ENCODE measurements around the gene C1QC.

Gene C1QC

DNA sequence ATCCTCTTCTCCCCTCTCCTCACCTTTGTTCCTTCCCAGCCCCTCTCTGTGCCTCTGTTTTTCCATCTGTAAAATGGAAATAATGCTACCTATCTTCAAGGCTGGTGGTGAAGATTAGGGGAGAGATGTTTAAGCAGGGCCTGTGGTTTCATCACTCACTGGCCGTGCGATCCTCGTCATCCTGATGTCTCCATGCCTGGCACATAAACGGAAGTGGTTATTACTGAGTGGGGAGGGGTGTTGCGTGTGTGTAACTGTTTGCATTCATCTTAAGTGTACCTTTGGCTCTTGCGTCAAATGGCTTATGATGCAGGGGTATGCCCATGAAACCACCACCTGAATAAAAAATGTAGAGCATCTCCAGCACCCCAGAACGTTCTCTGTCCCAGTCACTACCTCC lies 24.2 kb upstream of the C1QC start:
- no peak for DNase-seq (ENCODE audit: low read depth in 2 of 2)

DNA sequence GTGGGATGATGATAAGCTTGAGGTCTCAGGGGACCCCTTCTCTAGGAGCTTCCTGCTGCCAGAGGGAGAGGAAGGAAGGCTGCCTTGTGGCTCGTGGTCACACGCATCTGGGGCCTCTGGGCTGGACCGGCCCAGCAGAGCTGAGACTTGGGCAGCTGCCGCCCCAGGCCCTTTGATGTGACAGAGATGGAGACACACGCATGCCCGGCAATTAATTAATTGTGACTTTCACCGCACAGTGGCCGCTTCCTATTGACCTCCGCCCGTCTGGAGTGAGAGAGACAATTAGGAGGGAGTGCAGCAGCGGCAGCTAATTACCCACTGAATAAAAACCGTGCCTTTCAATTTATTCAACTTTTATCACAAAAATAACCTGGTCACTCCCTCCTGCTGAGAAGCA lies 23.6 kb upstream of the C1QC start:
- DNase-seq (ENCODE audit: low read depth in 2 of 2) = no peak

DNA sequence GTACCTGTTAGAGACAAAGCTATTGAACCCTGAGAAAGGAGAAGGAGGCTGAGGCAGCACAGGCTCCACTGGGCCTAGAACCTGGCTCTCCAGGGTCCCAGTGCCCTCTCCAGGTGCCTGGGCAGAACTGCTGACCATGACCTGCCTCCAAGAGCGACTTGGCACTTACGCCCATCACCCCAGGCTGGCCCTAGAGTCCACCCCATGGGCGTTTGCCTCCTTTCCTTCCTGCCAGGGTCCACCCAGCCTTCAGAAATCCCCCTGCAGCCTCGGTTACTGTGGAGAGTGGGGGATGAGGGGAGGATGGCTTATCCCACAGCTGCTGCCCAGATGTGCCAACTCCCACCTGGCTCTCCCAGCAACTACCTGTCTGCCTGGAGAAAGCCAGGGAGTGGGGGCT lies 21.7 kb upstream of the C1QC start:
- DNase-seq (ENCODE audit: low read depth in 2 of 2) = no peak

DNA sequence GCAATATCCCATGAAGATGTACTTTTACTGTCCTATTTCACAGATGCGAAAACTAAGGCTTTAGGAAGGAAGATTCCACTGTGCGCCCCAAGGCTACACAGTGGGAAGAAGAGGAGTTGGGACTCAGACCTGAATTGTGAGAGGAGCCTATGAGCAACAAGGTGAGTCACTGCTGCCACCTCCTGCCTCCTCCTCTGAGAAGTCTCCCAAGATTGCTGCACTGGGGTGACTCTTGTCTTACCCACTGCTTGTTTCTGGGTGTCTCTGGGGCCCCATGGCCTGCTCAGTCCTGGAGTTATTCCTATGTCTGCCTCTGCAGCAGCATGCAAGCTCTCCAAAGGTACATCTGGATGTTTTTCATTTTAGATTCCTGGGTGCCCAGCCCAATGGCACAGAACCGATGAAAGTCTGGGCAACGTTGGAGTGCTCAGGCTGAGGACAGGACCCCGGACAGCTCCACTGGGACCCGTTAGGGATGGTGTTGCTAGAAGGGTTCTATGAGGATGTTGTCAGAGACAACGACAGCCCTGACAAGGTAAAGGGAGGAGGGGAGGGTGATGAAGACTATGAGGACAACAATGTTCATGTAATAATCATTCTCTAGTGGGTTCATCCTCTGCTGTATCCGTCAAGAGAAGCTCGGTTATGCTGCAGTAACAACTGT lies 18.0 kb upstream of the C1QC start:
- no peak for DNase-seq (ENCODE audit: low read depth in 2 of 2)

DNA sequence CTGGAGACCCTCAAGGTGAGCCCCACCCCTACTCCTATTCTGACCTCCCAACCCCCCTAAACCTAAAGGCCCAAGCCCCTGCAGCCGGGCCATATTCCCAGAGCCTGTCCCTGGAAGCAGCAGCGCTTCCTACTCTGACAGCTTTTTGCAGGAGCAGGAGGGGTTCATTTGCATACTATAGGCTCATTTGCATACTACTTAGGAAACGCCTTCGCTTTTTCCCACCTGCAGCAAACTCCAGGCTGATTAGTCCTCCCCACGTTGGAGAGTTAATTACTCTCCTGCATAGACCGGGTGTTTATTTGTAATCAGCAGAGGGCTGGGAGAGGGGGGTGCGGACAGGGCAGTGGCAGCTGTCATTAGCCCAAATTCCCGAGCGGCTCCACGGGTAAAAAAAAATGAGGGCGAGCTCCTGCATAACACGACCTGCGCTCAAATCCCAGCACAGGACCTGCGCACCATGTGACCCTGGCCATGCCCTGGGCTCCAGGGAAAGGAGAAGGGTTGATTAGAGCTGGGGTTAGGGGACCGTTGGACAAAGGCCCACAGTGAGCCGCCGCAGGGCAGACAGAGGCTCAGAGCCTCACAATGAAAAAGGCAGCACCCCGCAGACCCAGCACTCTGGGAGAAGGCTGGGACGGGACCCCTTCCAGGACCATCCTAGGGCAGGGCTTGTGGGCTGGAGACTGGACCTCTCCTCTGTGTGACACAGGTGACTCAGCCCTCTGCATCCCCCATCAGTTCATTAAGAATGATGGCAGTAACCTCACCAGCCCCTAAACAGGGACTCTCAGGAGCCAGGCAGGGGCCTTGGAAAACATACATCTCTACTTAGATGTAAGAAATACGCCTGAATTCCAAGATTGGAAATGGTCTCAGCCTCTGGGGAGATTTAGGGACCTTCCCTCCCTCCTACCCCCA lies 16.9 kb upstream of the C1QC start:
- no peak for DNase-seq (ENCODE audit: low read depth in 2 of 2)

DNA sequence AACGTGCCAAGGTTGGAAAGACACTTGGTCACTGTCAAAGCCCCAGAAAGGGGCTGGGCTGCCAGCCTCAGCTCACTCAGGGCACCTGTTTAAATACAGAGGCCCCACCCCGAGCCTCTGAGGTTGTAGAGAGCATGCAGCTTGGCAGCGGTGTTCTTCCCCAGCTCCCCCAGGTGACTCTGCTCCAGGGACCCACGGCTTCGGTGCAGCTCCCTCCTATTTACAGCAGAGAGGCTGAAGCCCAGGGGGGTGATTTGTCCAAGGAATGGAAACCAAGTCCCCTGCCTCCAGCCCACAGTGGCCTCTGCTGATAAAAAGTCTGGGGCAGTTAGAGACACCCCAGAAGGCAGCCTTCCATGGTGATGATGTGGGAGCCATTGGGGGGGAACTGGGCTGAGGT lies 16.1 kb upstream of the C1QC start:
- no peak for DNase-seq (ENCODE audit: low read depth in 2 of 2)

DNA sequence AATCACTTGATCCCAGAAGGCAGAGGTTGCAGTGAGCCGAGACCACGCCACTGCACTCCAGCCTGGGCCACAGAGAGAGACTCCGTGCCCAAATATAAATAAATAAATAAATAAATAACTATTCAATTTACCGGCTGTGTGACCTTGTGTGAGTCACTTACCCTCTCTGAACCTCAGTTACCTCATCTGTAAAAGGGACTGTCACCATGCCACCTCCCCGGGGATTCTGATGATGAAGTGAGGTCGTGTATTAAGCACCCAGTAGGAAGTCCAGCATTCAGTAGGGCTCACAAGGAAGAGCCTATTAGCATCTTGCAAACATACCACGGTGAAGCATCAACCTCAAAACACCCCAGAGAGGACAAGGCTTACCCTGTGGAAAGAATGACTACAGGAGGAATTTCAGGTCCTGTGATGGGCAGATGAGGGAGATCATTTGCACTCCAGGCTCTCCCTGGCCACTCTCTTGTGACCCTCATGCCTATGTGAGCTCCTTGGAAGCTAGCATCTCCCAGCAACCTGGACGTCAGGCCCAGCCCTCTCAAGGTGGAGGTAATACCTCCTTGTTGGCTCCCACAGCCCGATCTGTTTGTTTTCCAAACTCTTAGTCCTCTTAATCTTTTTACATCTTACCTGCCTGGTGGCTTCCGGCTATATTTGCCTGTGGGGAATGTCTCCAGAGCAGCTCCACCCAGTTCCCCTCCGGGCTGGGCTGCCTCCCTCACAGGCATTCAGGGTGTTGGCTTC lies 14.6 kb upstream of the C1QC start:
- DNase-seq (ENCODE audit: low read depth in 2 of 2) = no peak

DNA sequence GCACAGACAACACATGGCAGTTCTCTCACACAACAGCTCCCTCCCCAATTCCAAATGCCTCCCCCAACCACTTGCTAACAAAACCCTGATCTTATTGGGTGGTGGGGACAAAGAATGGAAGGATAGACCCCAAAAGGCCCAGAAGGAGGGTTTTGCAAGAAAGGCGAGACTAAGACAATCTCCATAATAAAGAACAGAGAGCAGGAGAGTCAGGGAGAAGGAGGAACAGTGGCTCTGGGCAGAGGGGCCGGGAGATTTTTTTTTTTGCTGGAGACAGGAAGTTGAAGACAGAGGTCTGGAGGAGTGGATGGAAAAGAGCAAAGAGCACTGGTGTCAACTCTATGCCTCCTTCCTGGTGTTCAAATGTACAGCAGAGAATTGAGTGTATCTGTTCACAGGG lies 13.5 kb upstream of the C1QC start:
- no peak for DNase-seq (ENCODE audit: low read depth in 2 of 2)

DNA sequence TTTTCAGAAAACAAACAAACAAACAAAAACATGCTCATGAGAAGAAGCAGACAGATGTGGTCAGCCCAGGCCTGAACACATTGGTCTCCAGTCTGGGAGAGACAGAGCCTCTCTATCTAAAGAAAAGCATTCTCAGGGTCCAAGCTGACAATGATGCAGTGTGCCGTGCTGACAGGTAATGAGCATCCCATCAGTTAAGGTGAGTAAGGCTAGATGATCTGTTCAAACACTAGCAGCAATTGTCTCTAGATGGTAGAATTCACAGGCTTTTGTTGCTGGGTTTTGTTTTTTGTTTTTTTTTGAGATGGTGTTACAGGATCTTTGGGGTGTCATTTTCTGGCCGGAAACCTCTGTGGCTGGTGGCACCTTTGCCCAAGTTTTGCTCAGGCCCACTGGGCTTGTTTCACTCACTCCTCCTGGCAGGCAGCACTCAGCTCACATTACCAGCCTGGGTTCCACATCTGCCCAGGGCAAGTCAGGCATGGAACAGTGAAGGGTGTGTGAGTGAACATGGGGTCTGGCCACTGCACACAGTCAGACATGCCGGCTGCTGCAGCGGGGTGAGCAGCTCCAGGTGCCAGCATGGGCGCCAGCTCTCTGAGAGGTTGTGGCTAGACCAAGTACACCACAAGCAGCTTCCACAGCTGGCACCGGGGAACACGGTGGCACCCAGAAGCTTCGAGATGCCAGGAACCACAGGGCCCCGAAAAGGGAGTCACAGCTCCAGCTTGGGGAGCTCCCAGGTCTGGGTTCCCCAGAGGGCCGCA lies 9.6 kb upstream of the C1QC start:
- no peak for DNase-seq (ENCODE audit: low read depth in 2 of 2)

DNA sequence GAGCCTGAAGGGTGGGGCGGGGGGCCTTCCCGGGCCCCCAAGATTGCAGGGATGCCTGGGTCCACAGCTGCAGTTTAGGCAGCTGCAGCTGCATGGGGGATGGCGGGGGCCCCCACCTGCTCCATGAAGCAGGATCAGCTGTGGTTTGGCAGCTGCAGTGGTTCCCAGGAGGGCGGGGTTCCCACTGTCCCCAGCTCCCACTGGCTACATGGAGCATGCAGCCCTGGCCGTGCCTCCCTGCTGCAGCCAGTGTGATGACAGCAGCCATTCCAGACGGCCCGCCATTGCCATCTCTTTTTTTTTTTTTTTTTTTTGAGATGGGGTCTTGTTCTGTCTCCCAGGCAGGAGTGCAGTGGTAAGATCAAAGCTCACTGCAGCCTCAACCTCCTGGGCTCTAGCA lies 8.0 kb upstream of the C1QC start:
- no peak for DNase-seq (ENCODE audit: low read depth in 2 of 2)

DNA sequence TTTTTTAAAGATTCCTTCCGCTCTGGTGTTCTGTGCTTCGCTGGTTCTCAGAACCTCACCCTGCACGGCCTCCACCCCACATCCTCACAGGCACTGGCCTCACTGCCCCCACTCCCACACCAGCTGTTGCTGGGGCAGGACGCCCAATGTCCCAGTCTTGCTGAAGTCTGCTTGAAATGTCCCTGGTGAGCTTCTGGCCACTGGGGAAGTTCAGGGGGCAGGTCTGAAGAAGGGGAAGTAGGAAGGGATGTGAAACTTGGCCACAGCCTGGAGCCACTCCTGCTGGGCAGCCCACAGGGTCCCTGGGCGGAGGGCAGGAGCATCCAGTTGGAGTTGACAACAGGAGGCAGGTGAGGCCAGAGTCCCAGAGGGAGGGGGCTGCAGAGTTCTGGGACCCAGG lies 7.1 kb upstream of the C1QC start, which contains the start of gene C1QA:
Gene C1QA (plus strand): TSS at position 276 of the 400 bp plus-strand sequence. CDS start 989 bp downstream, outside the sequence.
- no peak for DNase-seq (ENCODE audit: low read depth in 2 of 2)

DNA sequence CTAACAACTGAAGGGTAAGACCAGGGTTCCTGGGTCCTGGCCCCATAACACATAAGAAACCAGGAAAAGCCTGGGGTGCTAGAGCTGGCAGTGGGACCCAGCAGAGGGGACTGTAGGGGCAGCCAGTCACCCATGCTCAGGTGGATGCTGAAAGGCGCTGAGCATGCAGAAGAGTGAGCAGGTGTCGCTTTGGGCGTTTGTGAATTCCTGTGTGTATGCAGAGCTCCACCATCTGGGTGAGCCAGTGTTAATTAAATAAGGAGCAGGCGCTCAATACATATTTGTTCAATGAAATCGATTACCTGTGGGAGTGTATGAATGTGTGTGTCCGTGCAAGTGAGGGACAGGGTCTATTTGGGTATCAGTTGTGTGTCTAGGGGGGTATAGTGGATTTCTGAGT lies 6.5 kb upstream of the C1QC start:
- DNase-seq (ENCODE audit: low read depth in 2 of 2) = no peak

DNA sequence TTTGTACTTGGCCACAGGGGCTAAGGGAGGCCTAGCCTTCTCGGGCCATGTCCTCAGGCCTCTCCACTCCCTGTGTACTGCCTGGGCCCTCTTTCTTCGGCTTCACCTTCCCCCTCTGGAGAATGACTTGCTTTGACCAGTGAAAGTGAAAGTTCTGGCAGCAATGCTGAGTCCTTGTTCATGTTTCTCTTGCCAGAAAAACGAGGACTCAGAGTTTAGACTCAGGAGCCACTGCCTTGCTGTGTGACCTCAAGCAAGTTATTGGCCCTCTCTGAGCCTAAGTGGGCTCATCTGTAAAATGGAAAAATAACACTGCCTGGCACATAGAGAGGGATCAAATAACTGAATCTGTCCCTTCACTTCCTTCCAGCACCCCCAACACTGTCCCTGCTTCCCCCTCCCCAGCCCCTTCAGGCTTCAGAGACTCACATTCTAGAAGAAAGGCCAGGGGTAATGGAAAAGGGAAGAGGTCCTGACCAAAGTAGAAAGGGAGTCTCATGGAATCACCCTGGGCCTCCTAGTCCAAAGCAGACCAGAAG lies 5.5 kb upstream of the C1QC start:
- no peak for DNase-seq (ENCODE audit: low read depth in 2 of 2)

DNA sequence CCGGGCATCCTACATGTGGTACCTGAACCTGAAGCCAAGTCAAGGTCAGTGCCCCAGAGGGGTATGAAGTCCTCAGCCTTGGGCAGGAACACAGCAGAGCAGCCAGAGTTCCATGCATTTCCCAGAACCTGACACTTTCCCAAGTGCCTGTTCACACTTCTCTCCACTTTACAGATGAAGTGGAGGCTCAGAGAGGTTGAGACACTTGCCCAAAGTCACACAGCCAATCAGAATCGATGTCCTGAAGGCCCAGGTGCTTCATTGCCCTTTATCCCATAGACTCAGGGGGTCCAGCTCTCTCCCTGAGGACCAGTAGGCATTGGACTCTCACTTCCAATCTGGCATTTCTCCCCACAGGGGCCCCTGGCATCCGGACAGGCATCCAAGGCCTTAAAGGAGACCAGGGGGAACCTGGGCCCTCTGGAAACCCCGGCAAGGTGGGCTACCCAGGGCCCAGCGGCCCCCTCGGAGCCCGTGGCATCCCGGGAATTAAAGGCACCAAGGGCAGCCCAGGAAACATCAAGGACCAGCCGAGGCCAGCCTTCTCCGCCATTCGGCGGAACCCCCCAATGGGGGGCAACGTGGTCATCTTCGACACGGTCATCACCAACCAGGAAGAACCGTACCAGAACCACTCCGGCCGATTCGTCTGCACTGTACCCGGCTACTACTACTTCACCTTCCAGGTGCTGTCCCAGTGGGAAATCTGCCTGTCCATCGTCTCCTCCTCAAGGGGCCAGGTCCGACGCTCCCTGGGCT lies 4.8 kb upstream of the C1QC start:
- no peak for DNase-seq (ENCODE audit: low read depth in 2 of 2)

DNA sequence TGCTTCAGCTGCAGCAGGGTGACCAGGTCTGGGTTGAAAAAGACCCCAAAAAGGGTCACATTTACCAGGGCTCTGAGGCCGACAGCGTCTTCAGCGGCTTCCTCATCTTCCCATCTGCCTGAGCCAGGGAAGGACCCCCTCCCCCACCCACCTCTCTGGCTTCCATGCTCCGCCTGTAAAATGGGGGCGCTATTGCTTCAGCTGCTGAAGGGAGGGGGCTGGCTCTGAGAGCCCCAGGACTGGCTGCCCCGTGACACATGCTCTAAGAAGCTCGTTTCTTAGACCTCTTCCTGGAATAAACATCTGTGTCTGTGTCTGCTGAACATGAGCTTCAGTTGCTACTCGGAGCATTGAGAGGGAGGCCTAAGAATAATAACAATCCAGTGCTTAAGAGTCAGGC lies 4.1 kb upstream of the C1QC start:
- DNase-seq (ENCODE audit: low read depth in 2 of 2) = no peak

DNA sequence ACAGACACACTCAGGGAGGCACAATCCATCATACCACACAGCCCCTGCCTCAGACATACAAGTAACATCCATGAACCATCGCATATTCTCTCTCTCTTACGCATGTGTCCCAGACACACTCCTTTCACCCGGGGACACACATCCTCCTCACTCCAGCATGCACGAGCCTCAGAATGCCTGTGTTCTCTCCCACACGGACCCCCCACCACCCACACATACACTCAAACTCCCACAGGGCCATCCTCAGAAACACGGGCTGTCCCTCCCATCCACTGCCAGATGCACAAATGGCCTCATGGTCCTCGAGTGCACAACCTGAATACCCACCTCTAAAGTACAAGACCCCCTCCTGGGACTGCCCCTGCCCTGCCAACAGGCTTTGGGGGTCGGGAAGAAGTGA lies 2.2 kb upstream of the C1QC start:
- DNase-seq (ENCODE audit: low read depth in 2 of 2) = no peak

DNA sequence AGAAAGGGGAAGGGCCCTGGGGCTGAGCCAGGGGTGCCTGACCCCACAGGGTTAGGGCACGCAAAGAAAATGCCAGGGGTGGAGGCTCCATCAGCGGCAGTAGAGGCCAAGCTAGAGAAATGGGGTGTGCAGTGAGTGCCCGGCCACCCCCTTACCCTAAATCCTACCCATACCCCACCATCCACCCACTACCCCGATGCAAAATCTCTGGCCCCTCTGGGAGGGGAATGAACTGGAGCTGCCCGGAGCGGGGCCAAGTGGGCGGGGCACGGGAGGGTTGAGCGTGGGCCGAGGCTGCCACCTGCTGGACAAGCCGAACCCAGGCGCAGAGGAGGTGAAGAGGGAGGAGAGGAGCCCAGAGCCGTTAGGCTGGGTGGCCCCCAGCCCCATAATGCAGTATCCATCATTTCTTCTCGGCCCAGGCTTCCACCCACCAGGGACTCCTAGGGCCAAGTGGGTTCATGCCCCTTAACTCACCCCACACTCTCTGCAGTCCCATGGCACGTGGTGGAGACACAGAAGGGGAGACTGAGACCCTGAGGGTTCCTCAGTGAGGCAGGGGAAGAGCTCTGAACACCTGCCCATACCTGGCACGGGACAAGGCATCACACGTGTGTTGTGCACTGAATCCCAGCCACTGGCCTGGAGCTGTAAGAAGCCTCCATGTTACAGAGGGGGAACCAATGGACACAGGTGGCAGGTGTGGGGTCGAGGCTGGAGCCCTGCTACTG lies 1.4 kb upstream of the C1QC start:
- DNase-seq (ENCODE audit: low read depth in 2 of 2) = peak; percentile 23 to 57

DNA sequence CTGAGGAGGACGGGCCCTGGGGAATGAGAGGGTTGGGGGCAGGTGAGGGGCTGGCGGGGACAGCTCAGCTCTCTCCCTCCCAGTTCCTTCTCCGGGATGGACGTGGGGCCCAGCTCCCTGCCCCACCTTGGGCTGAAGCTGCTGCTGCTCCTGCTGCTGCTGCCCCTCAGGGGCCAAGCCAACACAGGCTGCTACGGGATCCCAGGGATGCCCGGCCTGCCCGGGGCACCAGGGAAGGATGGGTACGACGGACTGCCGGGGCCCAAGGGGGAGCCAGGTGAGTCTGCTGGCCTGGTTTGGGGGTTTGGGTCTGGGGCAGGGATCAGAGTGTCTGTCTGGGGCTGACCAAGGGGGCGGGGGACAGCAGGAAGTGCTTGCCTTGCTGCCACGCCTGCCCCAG lies 495 bp downstream of the C1QC start:
- DNase-seq (ENCODE audit: low read depth in 2 of 2) = no peak

DNA sequence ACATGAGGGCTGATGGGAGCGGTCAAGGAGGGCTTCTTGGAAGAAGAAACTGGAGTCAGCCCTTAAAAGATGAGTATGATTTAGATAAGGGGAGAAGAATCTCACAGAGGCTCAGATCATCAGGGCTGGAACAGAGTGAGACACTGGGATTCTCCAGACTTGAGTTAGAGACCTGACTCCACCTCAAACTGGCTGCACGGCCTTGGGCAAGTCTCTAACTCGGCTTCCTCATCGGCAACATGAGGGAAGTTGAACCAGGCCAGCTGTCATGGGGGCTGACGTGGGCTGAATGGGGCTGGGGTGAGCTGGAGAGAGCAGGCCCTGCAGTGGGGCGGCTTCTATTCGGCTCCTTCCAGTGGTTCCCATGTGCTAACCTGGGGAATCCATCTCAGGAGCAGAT lies 2.5 kb downstream of the C1QC start:
- DNase-seq (ENCODE audit: low read depth in 2 of 2) = no peak

DNA sequence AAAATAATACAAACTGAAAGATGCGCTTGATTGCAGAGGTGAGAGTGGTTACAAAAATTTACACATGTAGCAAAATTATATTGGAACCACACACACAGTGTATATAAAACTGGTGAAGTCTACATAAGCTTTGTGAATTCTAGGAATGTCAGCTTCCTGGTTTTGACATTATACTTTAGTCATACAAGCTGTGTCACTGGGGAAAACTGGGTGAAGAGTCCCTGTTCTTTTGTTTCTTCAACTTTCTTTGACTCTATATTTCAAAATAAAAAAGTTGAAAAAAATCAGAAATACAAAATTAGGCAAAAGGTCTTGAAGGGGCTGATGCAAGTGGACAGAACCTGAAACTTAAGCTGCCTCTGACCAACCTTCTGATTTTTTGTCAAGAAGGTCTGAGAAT lies 3.0 kb downstream of the C1QC start:
- no peak for DNase-seq (ENCODE audit: low read depth in 2 of 2)
